SU-DHL-6 (cell line): ENCODE data around the gene KIAA0586.

Experiments
- H2AFZ ChIP-seq: fragments of 200-600 bp; sonication (generic); 2 replicates; pipeline ENCODE4 v1.6.1; 2014; ENCODE audit warnings: low read depth, mild to moderate bottlenecking, moderate library complexity, mixed read lengths, antibody characterized with exemption, low read length; ENCODE audit not compliant: severe bottlenecking
- H3F3A ChIP-seq: fragments of 200-600 bp; shearing (Covaris generic); 2 replicates; pipeline ENCODE4 v1.6.0; 2016; ENCODE audit warnings: antibody characterized with exemption, mild to moderate bottlenecking; ENCODE audit not compliant: insufficient read depth
- H3K27ac ChIP-seq: fragments of 200-600 bp; sonication (generic); 2 replicates; pipeline ENCODE4 v1.5.1; 2016; ENCODE audit warnings: low read depth, mild to moderate bottlenecking, low read length, moderate library complexity, mixed read lengths
- H3K27me3 ChIP-seq: fragments of 200-600 bp; sonication (generic), shearing (Covaris generic); 2 replicates; pipeline ENCODE4 v1.6.0; 2014; ENCODE audit warnings: mild to moderate bottlenecking, low read length
- H3K36me3 ChIP-seq: fragments of 200-600 bp; sonication (generic); 2 replicates; pipeline ENCODE4 v1.6.1; 2014; ENCODE audit warnings: mild to moderate bottlenecking, low read length, mixed read lengths
- H3K4me2 ChIP-seq: fragments of 300-600, 200-600 bp; shearing (Covaris generic), sonication (generic); 2 replicates; pipeline ENCODE4 v1.6.0; 2014; ENCODE audit warnings: low read length, low read depth, mild to moderate bottlenecking; ENCODE audit not compliant: poor library complexity, severe bottlenecking
- H3K4me3 ChIP-seq: fragments of 200-600 bp; sonication (generic); 2 replicates; pipeline ENCODE4 v1.5.1; 2014; ENCODE audit warnings: antibody characterized with exemption, low read length, mild to moderate bottlenecking, mixed read lengths; ENCODE audit not compliant: insufficient read depth, poor library complexity, severe bottlenecking
- H3K79me2 ChIP-seq: fragments of 200-600 bp; sonication (generic); 2 replicates; pipeline ENCODE4 v1.6.1; 2014; ENCODE audit warnings: mild to moderate bottlenecking, low read length, moderate library complexity; ENCODE audit not compliant: insufficient read depth
- H3K9ac ChIP-seq: fragments of 200-600 bp; sonication (generic); 2 replicates; pipeline ENCODE4 v1.7.0; 2014; ENCODE audit warnings: mild to moderate bottlenecking, low read length
- H3K9me2 ChIP-seq: fragments of 200-600 bp; sonication (generic); replicated peaks from 2 replicates; pipeline ENCODE4 v1.6.1; 2014; ENCODE audit warnings: low read length; ENCODE audit not compliant: insufficient read depth
- H3K9me3 ChIP-seq: fragments of 200-600 bp; sonication (generic); 2 replicates; pipeline ENCODE4 v1.6.1; 2014; ENCODE audit warnings: low read length, mixed read lengths; ENCODE audit not compliant: insufficient read depth
- H4K20me1 ChIP-seq: fragments of 200-600 bp; sonication (generic); 2 replicates; pipeline ENCODE4 v1.6.1; 2014; ENCODE audit warnings: low read depth, mild to moderate bottlenecking, antibody characterized with exemption, low read length, moderate library complexity, mixed read lengths
- EZH2phosphoT487 ChIP-seq: fragments of 200-600 bp; sonication (generic), shearing (Covaris generic); conservative IDR thresholded peaks from 2 replicates; pipeline ENCODE4 v1.6.1; 2018; ENCODE audit warnings: mild to moderate bottlenecking, antibody characterized with exemption, low read length, moderate library complexity, mixed read lengths
- TF ChIP-seq, protein P1 (sequence below): fragments of 200-600 bp; sonication (generic); IDR thresholded peaks from one replicate; pipeline ENCODE4 v1.5.1; 2017; ENCODE audit warnings: antibody characterized with exemption, mild to moderate bottlenecking, low read length, moderate library complexity; ENCODE audit not compliant: insufficient read depth, poor library complexity, severe bottlenecking

Gene KIAA0586

DNA sequence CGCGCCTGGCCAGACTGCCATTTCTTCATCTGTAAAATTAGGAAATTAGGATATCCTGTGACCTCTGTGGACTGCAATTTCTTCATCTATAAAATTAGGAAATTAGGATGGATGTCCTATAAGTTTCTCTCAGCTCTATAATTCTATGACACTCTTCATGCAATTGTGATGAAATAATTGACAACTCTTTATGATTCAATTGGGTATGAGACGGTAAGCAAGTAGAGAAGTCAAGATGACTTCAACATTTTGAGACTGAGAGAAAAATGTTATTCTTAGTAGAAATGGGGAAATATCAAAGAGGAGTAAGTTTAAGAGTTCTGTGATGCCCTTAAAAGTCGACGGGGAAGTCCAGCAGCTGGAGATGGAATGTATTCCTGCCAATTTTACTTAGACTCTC lies 12.0 kb downstream of the KIAA0586 start:
- TF ChIP-seq EZH2phosphoT487, result no peak
- TF ChIP-seq, protein P1, sequence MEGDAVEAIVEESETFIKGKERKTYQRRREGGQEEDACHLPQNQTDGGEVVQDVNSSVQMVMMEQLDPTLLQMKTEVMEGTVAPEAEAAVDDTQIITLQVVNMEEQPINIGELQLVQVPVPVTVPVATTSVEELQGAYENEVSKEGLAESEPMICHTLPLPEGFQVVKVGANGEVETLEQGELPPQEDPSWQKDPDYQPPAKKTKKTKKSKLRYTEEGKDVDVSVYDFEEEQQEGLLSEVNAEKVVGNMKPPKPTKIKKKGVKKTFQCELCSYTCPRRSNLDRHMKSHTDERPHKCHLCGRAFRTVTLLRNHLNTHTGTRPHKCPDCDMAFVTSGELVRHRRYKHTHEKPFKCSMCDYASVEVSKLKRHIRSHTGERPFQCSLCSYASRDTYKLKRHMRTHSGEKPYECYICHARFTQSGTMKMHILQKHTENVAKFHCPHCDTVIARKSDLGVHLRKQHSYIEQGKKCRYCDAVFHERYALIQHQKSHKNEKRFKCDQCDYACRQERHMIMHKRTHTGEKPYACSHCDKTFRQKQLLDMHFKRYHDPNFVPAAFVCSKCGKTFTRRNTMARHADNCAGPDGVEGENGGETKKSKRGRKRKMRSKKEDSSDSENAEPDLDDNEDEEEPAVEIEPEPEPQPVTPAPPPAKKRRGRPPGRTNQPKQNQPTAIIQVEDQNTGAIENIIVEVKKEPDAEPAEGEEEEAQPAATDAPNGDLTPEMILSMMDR, result no peak
- H3K36me3 ChIP-seq, result peaks cover 11% of the 10 kb centered on the region; the same call in 1 of the 2 replicates
- H3K9me2 ChIP-seq, result no peaks in the 10 kb centered on the region
- no peaks in the 10 kb centered on the region for H3K9me3 ChIP-seq
- no peak overlapping the region for H2AFZ ChIP-seq
- no peaks in the 10 kb centered on the region for H3F3A ChIP-seq
- no peak overlapping the region for H3K4me2 ChIP-seq
- no peaks in the 10 kb centered on the region for H3K79me2 ChIP-seq
- no peak overlapping the region for H3K27ac ChIP-seq
- H3K9ac ChIP-seq, result no peak overlapping the region
- no peaks in the 10 kb centered on the region for H4K20me1 ChIP-seq
- H3K27me3 ChIP-seq, result no peaks in the 10 kb centered on the region
- H3K4me3 ChIP-seq, result no peak overlapping the region

DNA sequence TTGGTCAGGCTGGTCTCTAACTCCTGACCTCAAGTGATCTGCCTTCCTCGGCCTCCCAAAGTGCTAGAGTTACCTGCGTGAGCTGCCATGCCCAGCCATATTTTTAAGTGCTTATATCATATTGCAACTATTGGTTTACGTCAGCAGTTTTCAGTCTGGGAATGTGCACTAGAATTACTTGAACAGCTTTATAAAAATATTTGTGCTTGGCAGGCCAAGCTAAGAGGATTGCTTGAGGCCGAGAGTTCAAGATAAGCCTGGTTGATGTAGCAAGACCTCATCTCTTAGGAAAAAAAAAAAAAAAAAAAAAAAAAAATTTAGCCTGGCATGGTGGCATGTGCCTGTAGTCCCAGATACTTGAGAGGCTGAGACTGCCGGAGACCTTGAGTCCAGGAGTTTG lies 17.1 kb downstream of the KIAA0586 start:
- H3K9me3 ChIP-seq, result no peaks in the 10 kb centered on the region
- H3K4me3 ChIP-seq, result no peak overlapping the region
- no peaks in the 10 kb centered on the region for H3K79me2 ChIP-seq
- no peaks in the 10 kb centered on the region for H3K9me2 ChIP-seq
- no peaks in the 10 kb centered on the region for H3K27me3 ChIP-seq
- TF ChIP-seq, protein P1, result no peak
- TF ChIP-seq EZH2phosphoT487, result no peak
- H3K4me2 ChIP-seq, result no peak overlapping the region
- H3K36me3 ChIP-seq, result peaks cover 8% of the 10 kb centered on the region; the same call in 1 of the 2 replicates
- H3F3A ChIP-seq, result peaks cover 3% of the 10 kb centered on the region; the same call in 1 of the 2 replicates
- no peak overlapping the region for H2AFZ ChIP-seq
- no peak overlapping the region for H3K27ac ChIP-seq
- H3K9ac ChIP-seq, result no peak overlapping the region
- no peaks in the 10 kb centered on the region for H4K20me1 ChIP-seq

DNA sequence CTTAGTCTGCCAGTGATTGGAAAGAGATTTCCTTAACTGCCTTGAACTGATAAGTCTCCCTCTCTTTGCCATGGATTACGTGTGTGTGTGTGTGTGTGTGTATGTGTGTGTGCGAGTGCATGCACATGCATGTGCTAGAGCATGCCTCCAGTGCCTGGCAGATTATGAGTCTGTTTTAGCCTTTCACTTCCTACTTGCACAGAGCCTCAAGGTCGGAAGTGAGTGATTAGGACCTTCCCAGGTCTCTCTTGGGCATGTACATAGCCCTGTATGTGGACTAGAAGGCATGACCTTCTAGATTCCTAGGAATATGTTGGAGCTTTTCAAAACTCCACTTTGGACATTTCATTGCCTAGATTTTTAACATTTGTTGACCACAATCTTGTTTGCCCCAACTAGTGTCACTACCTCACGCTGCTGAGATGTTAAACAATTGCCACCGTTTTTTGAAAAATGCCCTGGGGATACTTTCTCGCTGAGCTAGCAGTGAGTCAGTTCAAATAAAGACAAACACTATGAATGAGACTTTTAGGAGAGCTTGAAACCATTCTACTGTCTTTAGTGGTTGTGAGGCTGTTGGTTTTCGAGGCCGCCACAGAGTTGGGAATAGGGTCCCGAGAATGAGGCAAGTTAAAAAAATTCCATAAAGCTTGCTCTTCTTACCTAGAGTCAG lies 28.2 kb downstream of the KIAA0586 start:
- Histone ChIP-seq H3K9me2 (no peaks in the 10 kb centered on the region), H4K20me1 (no peaks in the 10 kb centered on the region), H3K79me2 (no peaks in the 10 kb centered on the region), H3K36me3 (peaks cover 33% of the 10 kb centered on the region; the same call in 1 of the 2 replicates), H3K27me3 (no peaks in the 10 kb centered on the region), H3K4me2 (no peak overlapping the region), H3K27ac (no peak overlapping the region), H3F3A (no peaks in the 10 kb centered on the region), H3K4me3 (no peak overlapping the region), H2AFZ (no peak overlapping the region), H3K9me3 (no peaks in the 10 kb centered on the region), H3K9ac (no peak overlapping the region)
- no peak for TF ChIP-seq EZH2phosphoT487
- TF ChIP-seq, protein P1, result no peak
